Thyroid gland (tissue), 4 donors: ENCODE measurements around the gene AXDND1. TPM values are rescaled to one million over a fixed set of nuclear protein-coding genes. Genes with fewer than 3 reads are reported as not detected.
"Not testable (repeated sequence)": the region's sequence is repeated elsewhere in the genome, so short reads cannot be mapped to it uniquely, and the experiment has no call there.

Source experiments
- DNase-seq, 2 donors: peaks; one replicate each; pipeline ENCODE4 v3.0.0-alpha.2; 2019
- H3K27ac ChIP-seq, 3 donors: fragments of 200-600 bp; sonication (generic); 1 replicate in 2 of 3; 2 replicates in 1 of 3; pipeline ENCODE4 v1.5.1; 2016 to 2019; ENCODE audit warnings: mild to moderate bottlenecking in 1 of 3, moderate library complexity in 1 of 3
- H3K27me3 ChIP-seq: fragments of 200-600 bp; sonication (generic); one replicate; pipeline ENCODE4 v1.5.1; 2019
- H3K36me3 ChIP-seq, 2 donors: fragments of 200-600 bp; sonication (generic); one replicate each; pipeline ENCODE4 v1.5.1; 2016 to 2019
- H3K4me1 ChIP-seq, 2 donors: fragments of 200-600 bp; sonication (generic); one replicate each; pipeline ENCODE4 v1.5.1; 2017 to 2019
- H3K4me3 ChIP-seq, 3 donors: fragments of 200-600 bp; sonication (generic); replicated peaks in 1 of 3; 1 replicate in 2 of 3; 2 replicates in 1 of 3; pipeline ENCODE4 v1.5.1; 2016; ENCODE audit warnings: mild to moderate bottlenecking in 1 of 3
- H3K9me3 ChIP-seq: fragments of 200-600 bp; sonication (generic); one replicate; pipeline ENCODE4 v1.5.1; 2017
- POLR2A ChIP-seq, 2 donors: fragments of 450-650 bp; IDR thresholded peaks; one replicate each; pipeline ENCODE4 v1.6.1; 2017; ENCODE audit warnings: antibody characterized with exemption in 2 of 2, mild to moderate bottlenecking in 2 of 2, moderate library complexity in 1 of 2
- WGBS, 2 donors: methylation state at CpG; one replicate each; pipeline ENCODE4 v1.1.5; 2017; 5-methylcytosine and 5-hydroxymethylcytosine counted together
- intact Hi-C: fragments of 100-400 bp; cut with DNase I; formaldehyde crosslinking; loops from one replicate; pipeline ENCODE4 v1.15.1; 2023
- total RNA-seq, 4 donors: library from RNA; depleted of rRNA; stranded (reverse); fragments of >200 nt; gene quantifications; one replicate each; pipeline ENCODE4 v1.2.3, GENCODE V29; 2016
- TF ChIP-seq, protein P1 (sequence below), 6 experiments: fragments of 200-600 bp in 3 of 6; fragments of 450-650 bp in 3 of 6; sonication (generic) in 3 of 6; IDR thresholded peaks; one replicate each; pipeline ENCODE4 v1.5.1; 2016 to 2019; ENCODE audit warnings: antibody characterized with exemption in 6 of 6, mild to moderate bottlenecking in 2 of 6, inconsistent platforms in 1 of 6, moderate library complexity in 1 of 6

Gene AXDND1
- total RNA-seq, 4 donors from 2014 or later: 0.27 to 4.0 (median 2.1) TPM

DNA sequence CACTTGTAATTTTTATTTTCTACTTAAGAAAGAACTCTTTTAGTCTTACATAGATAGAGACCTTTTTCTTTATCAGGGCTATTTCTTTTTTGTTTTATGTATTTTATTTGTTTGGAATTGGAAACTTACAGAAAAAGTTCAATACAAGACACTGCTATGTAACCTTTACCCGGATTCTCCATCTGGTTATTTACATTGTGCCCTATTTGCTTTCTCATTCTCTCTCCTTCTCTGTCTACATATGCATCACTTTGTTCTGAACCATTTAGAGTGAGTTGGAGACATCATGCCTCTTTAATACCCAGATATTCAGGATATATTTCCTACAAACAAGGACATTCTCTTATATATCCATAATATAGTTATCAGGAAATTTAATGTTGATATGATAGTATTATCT is 18.3 kb downstream of the AXDND1 start:
- Histone ChIP-seq H3K4me1 (no peaks in the 10 kb centered on the region), H3K4me3 (no peak overlapping the region), H3K27ac (no peak overlapping the region), H3K9me3 (no peaks in the 10 kb centered on the region), H3K27me3 (no peaks in the 10 kb centered on the region), H3K36me3 (no peaks in the 10 kb centered on the region)
- no peak for TF ChIP-seq POLR2A (IDR thresholded peaks at IDR 0.05)
- TF ChIP-seq, protein P1, sequence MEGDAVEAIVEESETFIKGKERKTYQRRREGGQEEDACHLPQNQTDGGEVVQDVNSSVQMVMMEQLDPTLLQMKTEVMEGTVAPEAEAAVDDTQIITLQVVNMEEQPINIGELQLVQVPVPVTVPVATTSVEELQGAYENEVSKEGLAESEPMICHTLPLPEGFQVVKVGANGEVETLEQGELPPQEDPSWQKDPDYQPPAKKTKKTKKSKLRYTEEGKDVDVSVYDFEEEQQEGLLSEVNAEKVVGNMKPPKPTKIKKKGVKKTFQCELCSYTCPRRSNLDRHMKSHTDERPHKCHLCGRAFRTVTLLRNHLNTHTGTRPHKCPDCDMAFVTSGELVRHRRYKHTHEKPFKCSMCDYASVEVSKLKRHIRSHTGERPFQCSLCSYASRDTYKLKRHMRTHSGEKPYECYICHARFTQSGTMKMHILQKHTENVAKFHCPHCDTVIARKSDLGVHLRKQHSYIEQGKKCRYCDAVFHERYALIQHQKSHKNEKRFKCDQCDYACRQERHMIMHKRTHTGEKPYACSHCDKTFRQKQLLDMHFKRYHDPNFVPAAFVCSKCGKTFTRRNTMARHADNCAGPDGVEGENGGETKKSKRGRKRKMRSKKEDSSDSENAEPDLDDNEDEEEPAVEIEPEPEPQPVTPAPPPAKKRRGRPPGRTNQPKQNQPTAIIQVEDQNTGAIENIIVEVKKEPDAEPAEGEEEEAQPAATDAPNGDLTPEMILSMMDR (IDR thresholded peaks at IDR 0.05): no peak
- 70 to 73% methylated on average over 1 of the region's 1 CpG for WGBS, 2 donors
- intact Hi-C loops: no loop called here
- no peak for DNase-seq

DNA sequence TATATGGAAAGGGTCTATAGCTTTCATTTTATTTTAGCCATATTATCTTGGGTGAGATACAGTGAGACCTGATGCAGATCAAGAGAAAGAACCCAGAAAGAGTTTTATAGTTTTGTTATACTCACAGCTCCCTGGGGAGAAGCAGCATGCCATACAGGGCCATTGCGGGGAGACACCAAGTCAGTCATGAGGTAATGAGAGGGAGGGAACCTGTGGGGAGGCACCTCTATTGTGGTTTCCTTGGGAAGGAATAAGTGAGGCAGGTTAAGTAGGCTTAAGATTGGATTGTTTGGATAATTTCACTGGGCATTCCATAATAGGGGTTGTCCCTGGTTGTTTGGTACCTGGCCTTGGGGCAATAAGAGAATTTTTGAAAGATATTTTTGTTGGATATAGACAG is 19.7 kb downstream of the AXDND1 start:
- Histone ChIP-seq H3K27ac (no peak overlapping the region), H3K27me3 (no peaks in the 10 kb centered on the region), H3K4me3 (no peak overlapping the region), H3K9me3 (no peaks in the 10 kb centered on the region), H3K36me3 (no peaks in the 10 kb centered on the region), H3K4me1 (no peaks in the 10 kb centered on the region)
- 89 to 90% methylated on average over 1 of the region's 1 CpG for WGBS, 2 donors
- TF ChIP-seq POLR2A (IDR thresholded peaks at IDR 0.05): no peak
- TF ChIP-seq, protein P1 (IDR thresholded peaks at IDR 0.05): no peak
- intact Hi-C loops: no loop called here
- DNase-seq: no peak

DNA sequence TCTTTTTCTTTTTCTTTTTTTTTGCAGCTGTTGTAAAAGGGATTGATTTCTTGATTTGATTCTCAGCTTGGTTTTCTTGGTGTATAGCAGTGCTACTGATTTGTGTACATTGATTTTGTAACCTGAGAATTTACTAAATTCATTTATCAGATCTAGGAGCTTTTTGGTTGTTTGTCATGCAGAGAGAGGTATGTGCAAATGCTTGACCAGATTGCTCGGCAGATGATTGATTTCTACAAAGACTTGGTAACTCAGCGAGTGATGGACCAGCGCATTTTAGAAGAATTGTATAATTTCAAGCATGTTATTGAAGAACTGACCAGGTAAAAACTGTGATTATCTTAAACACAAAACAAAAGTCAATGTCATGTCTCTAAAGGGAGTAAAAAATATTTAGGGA is 27.9 kb downstream of the AXDND1 start:
- Histone ChIP-seq H3K27me3 (no peaks in the 10 kb centered on the region), H3K4me1 (no peaks in the 10 kb centered on the region), H3K4me3 (no peak overlapping the region), H3K36me3 (no peaks in the 10 kb centered on the region), H3K9me3 (no peaks in the 10 kb centered on the region), H3K27ac (no peak overlapping the region)
- no peak for DNase-seq
- WGBS, 2 donors: 97% methylated on average over 3 of the region's 3 CpGs
- intact Hi-C loops: no loop called here
- TF ChIP-seq, protein P1 (IDR thresholded peaks at IDR 0.05): no peak
- TF ChIP-seq POLR2A (IDR thresholded peaks at IDR 0.05): no peak

DNA sequence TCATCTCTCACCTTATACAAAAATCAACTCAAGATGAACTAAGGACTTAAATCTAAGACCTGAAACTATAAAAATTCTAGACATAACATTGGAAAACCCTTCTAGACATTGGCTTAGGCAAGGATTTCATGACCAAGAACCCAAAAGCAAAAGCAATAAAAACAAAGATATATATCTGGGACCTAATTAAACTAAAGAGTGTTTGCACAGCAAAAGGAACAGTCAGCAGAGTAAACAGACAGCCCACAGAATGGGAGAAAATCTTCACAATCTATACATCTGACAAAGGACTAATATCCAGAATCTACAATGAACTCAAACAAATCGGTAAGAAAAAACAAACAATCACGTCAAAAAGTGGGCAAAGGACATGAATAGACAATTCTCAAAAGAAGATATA is 33.6 kb downstream of the AXDND1 start:
- H3K27me3 ChIP-seq, H3K36me3 ChIP-seq, intact Hi-C loops, DNase-seq, H3K9me3 ChIP-seq, H3K27ac ChIP-seq, H3K4me3 ChIP-seq, H3K4me1 ChIP-seq: not testable (repeated sequence)
- 88 to 90% methylated on average over 2 of the region's 2 CpGs for WGBS, 2 donors

DNA sequence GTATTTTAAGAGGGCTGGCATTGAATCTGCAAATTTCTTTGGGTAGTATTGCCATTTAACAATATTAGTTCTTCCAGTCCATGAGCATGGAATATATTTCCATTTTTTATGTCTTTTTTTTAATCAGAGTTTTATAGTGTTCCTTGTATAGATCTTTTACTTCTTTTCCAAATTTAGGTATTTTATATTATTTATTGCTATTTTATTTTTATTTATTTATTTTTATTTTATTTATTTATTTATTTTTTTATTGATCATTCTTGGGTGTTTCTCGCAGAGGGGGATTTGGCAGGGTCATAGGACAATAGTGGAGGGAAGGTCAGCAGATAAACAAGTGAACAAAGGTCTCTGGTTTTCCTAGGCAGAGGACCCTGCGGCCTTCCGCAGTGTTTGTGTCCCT is 52.0 kb downstream of the AXDND1 start:
- H3K4me3 ChIP-seq, H3K4me1 ChIP-seq, intact Hi-C loops, H3K27ac ChIP-seq, H3K9me3 ChIP-seq, H3K36me3 ChIP-seq, DNase-seq, H3K27me3 ChIP-seq: not testable (repeated sequence)
- WGBS, 2 donors: 74 to 89% methylated on average over 1 of the region's 3 CpGs

DNA sequence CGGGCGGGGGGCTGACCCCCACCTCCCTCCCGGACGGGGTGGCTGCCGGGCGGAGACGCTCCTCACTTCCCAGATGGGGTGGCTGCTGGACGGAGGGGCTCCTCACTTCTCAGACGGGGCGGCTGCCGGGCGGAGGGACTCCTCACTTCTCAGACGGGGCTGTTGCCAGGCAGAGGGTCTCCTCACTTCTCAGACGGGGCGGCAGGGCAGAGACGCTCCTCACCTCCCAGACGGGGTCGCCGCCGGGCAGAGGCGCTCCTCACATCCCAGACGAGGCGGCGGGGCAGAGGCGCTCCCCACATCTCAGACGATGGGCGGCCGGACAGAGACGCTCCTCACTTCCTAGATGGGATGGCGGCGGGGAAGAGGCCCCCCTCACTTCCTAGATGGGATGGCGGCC is 52.9 kb downstream of the AXDND1 start:
- 92 to 95% methylated on average over 13 to 20 of the region's 32 CpGs for WGBS, 2 donors
- H3K9me3 ChIP-seq: not testable (repeated sequence)

DNA sequence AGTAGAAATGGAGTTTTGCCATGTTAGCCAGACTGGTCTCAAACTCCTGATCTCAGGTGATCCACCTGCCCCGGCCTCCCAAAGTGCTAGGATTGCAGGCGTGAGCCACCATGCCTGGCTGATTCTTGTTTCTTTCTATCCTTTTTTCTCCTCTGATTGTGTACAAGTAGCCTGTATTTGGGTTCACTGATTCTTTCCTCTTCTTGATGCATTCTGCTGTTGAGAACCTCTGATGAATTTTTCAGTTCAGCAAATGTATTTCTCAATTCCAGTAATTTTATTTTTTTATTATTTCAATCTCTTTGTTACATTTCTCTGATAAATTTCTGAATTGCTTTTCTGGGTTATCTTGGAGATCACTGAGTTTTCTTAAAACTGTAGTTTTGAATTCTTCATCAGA is 58.8 kb downstream of the AXDND1 start:
- H3K36me3 ChIP-seq: no peaks in the 10 kb centered on the region
- no peaks in the 10 kb centered on the region for H3K27me3 ChIP-seq
- 93 to 95% methylated on average over 2 of the region's 2 CpGs for WGBS, 2 donors
- no peaks in the 10 kb centered on the region for H3K4me1 ChIP-seq
- no peak for DNase-seq
- H3K4me3 ChIP-seq: no peak overlapping the region
- intact Hi-C loops: no loop called here
- no peaks in the 10 kb centered on the region for H3K9me3 ChIP-seq
- TF ChIP-seq POLR2A (IDR thresholded peaks at IDR 0.05): no peak
- TF ChIP-seq, protein P1 (IDR thresholded peaks at IDR 0.05): no peak
- no peak overlapping the region for H3K27ac ChIP-seq

More for the DNA sequence above, 52.9 kb downstream of the AXDND1 start:
- H3K27me3 ChIP-seq, H3K27ac ChIP-seq, H3K4me1 ChIP-seq, intact Hi-C loops, DNase-seq, H3K36me3 ChIP-seq, H3K4me3 ChIP-seq: not testable (repeated sequence)
